ENCODE results near the gene CDHR3.
A peak's percentile ranks its signal among the peaks of the same experiment; 100 is the strongest.

CDHR3 gene

DNA sequence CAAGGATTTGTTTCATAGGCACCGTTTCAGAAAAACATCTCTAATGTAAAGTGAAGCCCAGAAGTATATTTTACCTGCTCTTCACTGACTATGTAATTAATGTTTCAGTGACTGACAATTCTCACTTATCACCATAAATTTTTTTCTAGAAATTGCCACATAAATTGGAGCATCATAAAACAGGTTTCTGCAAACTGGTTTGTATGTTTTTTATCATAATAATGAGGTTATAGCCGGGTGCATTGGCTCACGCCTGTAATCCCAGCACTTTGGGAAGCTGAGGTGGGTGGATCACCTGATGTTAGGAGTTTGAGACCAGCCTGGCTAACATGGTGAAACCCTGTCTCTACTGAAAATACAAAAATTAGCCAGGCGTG, 109.6 kb downstream of the CDHR3 start:
- Mint-ChIP-seq H3K36me3 (ENCODE audit: low read depth) (no peaks in the 10 kb centered on the region), H3K27me3 (no peaks in the 10 kb centered on the region), H3K4me1 (peaks cover 71% of the 10 kb centered on the region), H3K4me3 (no peak overlapping the region), H3K9me3 (no peaks in the 10 kb centered on the region), H3K27ac (peak overlapping the region; percentile 92)
- ATAC-seq (no peak), DNase-seq (no peak)

GRCh38 chr7:106073701-106074100, 110.6 kb downstream of the CDHR3 start:
- ATAC-seq (no peak), DNase-seq (no peak)
- Mint-ChIP-seq H3K4me3 (no peak overlapping the region), H3K4me1 (peaks cover 70% of the 10 kb centered on the region), H3K27ac (no peak overlapping the region), H3K27me3 (no peaks in the 10 kb centered on the region), H3K36me3 (ENCODE audit: low read depth) (no peaks in the 10 kb centered on the region), H3K9me3 (no peaks in the 10 kb centered on the region)

DNA sequence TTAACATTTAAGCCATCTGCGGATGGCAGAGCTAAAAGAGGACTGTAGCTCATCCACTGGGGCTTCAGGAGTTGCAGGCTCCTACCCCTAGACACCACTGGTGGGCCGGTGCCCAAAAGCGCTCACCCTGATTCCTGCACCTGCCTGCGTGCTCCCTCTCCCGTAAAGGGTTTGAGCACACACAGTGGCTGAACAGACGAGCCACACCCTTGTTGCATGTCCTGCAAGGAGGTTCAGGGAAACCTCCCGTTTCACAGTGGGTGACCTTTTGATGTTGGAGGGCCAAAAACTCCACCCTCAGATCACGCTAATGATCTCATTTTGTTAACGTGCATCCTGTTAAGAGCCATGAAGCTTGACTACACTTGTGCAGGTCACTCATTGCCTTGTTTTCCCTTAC, 111.2 kb downstream of the CDHR3 start:
- Mint-ChIP-seq H3K36me3 (ENCODE audit: low read depth) (no peaks in the 10 kb centered on the region), H3K27me3 (no peaks in the 10 kb centered on the region), H3K9me3 (no peaks in the 10 kb centered on the region), H3K4me3 (no peak overlapping the region), H3K27ac (peak overlapping the region; percentile 23), H3K4me1 (peaks cover 70% of the 10 kb centered on the region)
- DNase-seq (no peak), ATAC-seq (no peak)

GRCh38 chr7:106075937-106076336, 112.9 kb downstream of the CDHR3 start:
- ATAC-seq: no peak

GRCh38 chr7:106076537-106076936, 113.5 kb downstream of the CDHR3 start:
- Mint-ChIP-seq H3K27me3 (no peaks in the 10 kb centered on the region), H3K4me3 (no peak overlapping the region), H3K27ac (no peak overlapping the region), H3K36me3 (ENCODE audit: low read depth) (no peaks in the 10 kb centered on the region), H3K4me1 (peaks cover 57% of the 10 kb centered on the region), H3K9me3 (no peaks in the 10 kb centered on the region)
- no peak for DNase-seq
- ATAC-seq: no peak

More at GRCh38 chr7:106075937-106076336, 112.9 kb downstream of the CDHR3 start:
- Mint-ChIP-seq H3K9me3 (no peaks in the 10 kb centered on the region), H3K27me3 (no peaks in the 10 kb centered on the region), H3K4me1 (peaks cover 63% of the 10 kb centered on the region), H3K36me3 (ENCODE audit: low read depth) (no peaks in the 10 kb centered on the region), H3K4me3 (no peak overlapping the region), H3K27ac (no peak overlapping the region)
- DNase-seq: no peak

- ATAC-seq: no peak
- peaks cover 2% of the 10 kb centered on the region for H3K36me3 Mint-ChIP-seq (ENCODE audit: low read depth)
- no peaks in the 10 kb centered on the region for H3K9me3 Mint-ChIP-seq
- no peaks in the 10 kb centered on the region for H3K27me3 Mint-ChIP-seq
- no peak overlapping the region for H3K4me3 Mint-ChIP-seq
- no peak overlapping the region for H3K27ac Mint-ChIP-seq
- H3K4me1 Mint-ChIP-seq: peaks cover 42% of the 10 kb centered on the region
- DNase-seq: no peak
Measured at GRCh38 chr7:106080300-106080987, 117.4 kb downstream of the CDHR3 start.

DNA sequence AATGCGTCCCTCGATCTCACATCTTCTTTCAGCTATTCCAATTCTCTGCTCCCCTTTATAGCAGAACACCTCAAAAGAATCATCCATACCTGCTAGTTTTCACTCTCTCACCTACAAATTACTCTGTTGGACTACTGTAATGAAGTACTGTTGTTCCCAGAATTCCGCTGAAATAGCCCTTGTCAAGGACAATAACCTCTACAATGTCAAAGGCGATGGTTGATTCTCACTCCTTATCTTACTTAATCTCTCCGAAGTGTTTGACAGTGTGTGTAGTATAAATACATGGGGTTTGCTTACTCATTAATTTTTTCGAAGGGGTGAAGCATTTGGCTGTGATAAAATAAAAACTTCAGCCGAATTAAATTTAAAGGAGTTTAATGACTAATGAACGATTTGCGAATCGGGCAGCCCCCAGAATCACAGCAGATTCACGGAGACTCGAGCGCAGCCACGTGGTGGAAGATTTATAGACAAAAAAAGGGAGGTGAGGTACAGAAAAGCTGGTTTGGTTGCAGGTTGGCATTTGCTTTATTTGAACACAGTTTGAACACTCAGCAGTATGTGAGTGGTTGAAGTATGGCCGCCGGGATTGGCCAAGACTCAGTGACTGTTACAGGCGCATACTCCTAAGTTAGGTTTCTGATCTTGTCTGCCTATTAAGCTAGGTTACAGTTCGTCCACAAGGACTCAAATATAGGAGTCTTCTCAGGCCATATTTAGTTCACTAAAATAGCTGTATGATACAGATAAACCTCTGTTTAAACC, 119.2 kb downstream of the CDHR3 start:
- Mint-ChIP-seq H3K27me3 (no peaks in the 10 kb centered on the region), H3K36me3 (ENCODE audit: low read depth) (peaks cover 8% of the 10 kb centered on the region), H3K4me1 (peaks cover 41% of the 10 kb centered on the region), H3K4me3 (no peak overlapping the region), H3K9me3 (no peaks in the 10 kb centered on the region), H3K27ac (no peak overlapping the region)
- ATAC-seq (no peak), DNase-seq (no peak)
